ENCODE results near the gene ABCG1. TPM values are rescaled to one million over a fixed set of nuclear protein-coding genes. Genes with fewer than 3 reads are reported as not detected.

ABCG1 gene
- polyA plus RNA-seq, 2 of the 4 experiments (the other 2 are of a cell fraction): 2.3 to 5.1 TPM

DNA sequence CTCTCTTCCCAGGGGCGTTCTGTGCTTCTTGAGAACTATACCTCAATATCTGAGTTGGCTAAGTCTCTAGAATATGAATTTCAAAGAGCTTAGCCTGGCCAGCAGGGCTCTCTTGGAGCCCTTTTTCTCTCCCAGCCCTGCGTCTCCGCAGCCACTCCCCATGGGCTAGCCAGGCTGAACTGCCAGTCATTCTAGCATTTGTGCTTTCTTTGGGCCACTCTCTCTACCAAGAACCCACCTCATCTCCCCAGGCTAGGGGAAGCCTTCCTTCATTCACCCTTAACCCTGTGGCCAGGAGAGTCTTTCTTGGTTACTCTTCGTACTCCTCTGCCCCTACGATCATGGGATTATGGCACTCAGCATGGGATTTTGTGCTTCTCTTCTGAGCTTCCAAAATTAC, 18.2 kb downstream of the ABCG1 start:
- POLR2A ChIA-PET: no interaction called here

DNA sequence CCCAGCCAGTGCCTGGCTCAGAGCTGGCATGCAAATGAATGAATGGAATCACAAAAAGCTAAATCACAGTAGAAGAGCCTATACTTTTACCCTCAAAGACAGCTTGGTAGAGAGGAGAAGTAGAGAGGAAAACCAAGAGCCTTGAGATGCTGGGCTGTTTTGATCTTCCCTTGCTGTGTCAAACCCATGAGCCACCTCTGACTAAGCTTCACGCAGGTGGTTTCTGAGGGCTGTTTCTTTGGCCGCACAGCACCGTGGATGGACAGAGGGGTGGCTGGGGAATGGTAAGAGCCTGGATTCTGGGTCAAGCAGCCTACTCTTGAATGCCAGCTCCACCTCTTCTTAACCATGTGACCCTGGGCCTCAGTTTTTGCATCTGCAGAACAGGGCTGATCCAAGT, 18.6 kb downstream of the ABCG1 start:
- FAIRE-seq (no peak), ATAC-seq (no peak), DNase-seq (ENCODE audit: low read depth in 1 of 2, low spot score in 1 of 2) (no peak)
- H3K4me1 ChIP-seq: peaks cover 22% of the 10 kb centered on the region
- 89% methylated on average over 3 of the region's 3 CpGs for WGBS (ENCODE audit: missing lambda C conversion rate)
- ChIA-PET CTCF (interaction anchor here (1.1 to 3.3 kb wide), 5 partner anchors 21 to 144 kb away, joined by 3 to 12 read pairs (median 4); no protein-coding TSS in a partner anchor), POLR2A (no interaction called here)
- no peak overlapping the region for H3K4me2 ChIP-seq
- H3K27ac ChIP-seq: no peak overlapping the region
- no peaks in the 10 kb centered on the region for H3K9me3 ChIP-seq
- no peak overlapping the region for H3K4me3 ChIP-seq
- TF ChIP-seq ZNF302 (CRISPR knock-in tag; IDR thresholded peaks at IDR 0.05) (no peak), EHF (CRISPR knock-in tag; IDR thresholded peaks at IDR 0.05) (no peak), KDM5A (IDR thresholded peaks at IDR 0.05) (no peak), RFX5 (IDR thresholded peaks at IDR 0.05) (no peak)
- TF ChIP-seq, protein P1, sequence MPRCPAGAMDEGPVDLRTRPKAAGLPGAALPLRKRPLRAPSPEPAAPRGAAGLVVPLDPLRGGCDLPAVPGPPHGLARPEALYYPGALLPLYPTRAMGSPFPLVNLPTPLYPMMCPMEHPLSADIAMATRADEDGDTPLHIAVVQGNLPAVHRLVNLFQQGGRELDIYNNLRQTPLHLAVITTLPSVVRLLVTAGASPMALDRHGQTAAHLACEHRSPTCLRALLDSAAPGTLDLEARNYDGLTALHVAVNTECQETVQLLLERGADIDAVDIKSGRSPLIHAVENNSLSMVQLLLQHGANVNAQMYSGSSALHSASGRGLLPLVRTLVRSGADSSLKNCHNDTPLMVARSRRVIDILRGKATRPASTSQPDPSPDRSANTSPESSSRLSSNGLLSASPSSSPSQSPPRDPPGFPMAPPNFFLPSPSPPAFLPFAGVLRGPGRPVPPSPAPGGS (IDR thresholded peaks at IDR 0.05): no peak

More for the DNA sequence above, 18.2 kb downstream of the ABCG1 start:
- no peak overlapping the region for H3K4me3 ChIP-seq
- H3K4me1 ChIP-seq: peaks cover 22% of the 10 kb centered on the region
- CTCF ChIA-PET: interaction anchor here (1.6 to 3.3 kb wide), 4 partner anchors 22 to 144 kb away, joined by 3 to 12 read pairs (median 6); no protein-coding TSS in a partner anchor
- no peak overlapping the region for H3K4me2 ChIP-seq
- no peak for DNase-seq (ENCODE audit: low read depth in 1 of 2, low spot score in 1 of 2)
- H3K27ac ChIP-seq: no peak overlapping the region
- FAIRE-seq: no peak
- ATAC-seq: no peak
- 83% methylated on average over 5 of the region's 5 CpGs for WGBS (ENCODE audit: missing lambda C conversion rate)
- no peaks in the 10 kb centered on the region for H3K9me3 ChIP-seq
- TF ChIP-seq, protein P2, sequence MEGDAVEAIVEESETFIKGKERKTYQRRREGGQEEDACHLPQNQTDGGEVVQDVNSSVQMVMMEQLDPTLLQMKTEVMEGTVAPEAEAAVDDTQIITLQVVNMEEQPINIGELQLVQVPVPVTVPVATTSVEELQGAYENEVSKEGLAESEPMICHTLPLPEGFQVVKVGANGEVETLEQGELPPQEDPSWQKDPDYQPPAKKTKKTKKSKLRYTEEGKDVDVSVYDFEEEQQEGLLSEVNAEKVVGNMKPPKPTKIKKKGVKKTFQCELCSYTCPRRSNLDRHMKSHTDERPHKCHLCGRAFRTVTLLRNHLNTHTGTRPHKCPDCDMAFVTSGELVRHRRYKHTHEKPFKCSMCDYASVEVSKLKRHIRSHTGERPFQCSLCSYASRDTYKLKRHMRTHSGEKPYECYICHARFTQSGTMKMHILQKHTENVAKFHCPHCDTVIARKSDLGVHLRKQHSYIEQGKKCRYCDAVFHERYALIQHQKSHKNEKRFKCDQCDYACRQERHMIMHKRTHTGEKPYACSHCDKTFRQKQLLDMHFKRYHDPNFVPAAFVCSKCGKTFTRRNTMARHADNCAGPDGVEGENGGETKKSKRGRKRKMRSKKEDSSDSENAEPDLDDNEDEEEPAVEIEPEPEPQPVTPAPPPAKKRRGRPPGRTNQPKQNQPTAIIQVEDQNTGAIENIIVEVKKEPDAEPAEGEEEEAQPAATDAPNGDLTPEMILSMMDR (IDR thresholded peaks at IDR 0.05): no peak
- TF ChIP-seq KDM5A (IDR thresholded peaks at IDR 0.05) (no peak), NPAS2 (CRISPR knock-in tag; IDR thresholded peaks at IDR 0.05; ENCODE audit: borderline replicate concordance) (no peak)
- TF ChIP-seq, protein P3, sequence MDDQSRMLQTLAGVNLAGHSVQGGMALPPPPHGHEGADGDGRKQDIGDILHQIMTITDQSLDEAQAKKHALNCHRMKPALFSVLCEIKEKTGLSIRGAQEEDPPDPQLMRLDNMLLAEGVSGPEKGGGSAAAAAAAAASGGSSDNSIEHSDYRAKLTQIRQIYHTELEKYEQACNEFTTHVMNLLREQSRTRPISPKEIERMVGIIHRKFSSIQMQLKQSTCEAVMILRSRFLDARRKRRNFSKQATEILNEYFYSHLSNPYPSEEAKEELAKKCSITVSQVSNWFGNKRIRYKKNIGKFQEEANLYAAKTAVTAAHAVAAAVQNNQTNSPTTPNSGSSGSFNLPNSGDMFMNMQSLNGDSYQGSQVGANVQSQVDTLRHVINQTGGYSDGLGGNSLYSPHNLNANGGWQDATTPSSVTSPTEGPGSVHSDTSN (IDR thresholded peaks at IDR 0.05): no peak
- TF ChIP-seq, protein P4, sequence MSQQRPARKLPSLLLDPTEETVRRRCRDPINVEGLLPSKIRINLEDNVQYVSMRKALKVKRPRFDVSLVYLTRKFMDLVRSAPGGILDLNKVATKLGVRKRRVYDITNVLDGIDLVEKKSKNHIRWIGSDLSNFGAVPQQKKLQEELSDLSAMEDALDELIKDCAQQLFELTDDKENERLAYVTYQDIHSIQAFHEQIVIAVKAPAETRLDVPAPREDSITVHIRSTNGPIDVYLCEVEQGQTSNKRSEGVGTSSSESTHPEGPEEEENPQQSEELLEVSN (IDR thresholded peaks at IDR 0.05; ENCODE audit: borderline replicate concordance, low read depth): no peak

DNA sequence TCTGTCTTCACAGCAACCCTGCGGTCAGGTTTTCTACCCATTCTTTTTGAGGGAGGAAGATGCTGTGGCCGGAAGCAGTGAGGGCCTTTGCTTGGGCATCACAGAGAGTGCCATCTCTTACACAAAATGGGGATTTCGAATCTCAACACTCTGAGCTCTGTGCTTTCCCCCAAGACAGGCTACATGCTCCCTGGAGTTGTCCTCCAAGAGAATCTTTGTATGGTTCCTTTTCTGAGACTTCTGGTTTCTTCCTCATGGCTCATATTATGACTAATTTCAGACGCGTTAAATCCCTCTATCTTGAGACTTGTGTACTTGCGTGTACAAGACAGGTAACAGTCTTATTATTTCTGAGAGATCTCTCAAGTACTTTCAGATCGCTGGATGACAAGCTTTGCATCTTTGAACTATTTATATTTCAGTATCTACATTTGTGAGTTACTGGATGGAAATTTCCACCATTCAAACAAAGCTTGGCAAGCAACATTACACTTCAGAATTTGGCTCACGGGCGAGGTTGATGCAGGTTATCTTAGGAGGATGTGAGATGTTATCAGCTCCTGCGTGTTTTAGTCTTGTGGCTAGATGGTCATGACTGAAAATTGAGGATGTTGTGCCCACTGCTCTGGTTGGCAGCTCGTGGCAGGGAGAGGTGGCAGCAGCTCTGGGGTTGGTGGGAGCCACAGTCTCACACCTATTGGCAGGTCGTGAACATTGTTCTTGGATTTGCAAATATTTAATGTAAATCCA, 19.4 kb downstream of the ABCG1 start:
- CTCF ChIA-PET: interaction anchor here (0.9 to 3.3 kb wide), 9 partner anchors 9 to 143 kb away, joined by 3 to 12 read pairs (median 3); no protein-coding TSS in a partner anchor
- POLR2A ChIA-PET: interaction anchor here (0.7 kb wide), 1 partner anchor 47 kb away, joined by 3 read pairs; no protein-coding TSS in a partner anchor
- Histone ChIP-seq H3K9me3 (no peaks in the 10 kb centered on the region), H3K27ac (no peak overlapping the region), H3K4me1 (peaks cover 16% of the 10 kb centered on the region), H3K4me3 (no peak overlapping the region), H3K4me2 (no peak overlapping the region)
- FAIRE-seq: no peak
- 72% methylated on average over 12 of the region's 12 CpGs for WGBS (ENCODE audit: missing lambda C conversion rate)
- no peak for ATAC-seq
- DNase-seq (ENCODE audit: low read depth in 1 of 2, low spot score in 1 of 2): no peak
- TF ChIP-seq HOXB5 (CRISPR knock-in tag; IDR thresholded peaks at IDR 0.05): no peak
- TF ChIP-seq, protein P5, sequence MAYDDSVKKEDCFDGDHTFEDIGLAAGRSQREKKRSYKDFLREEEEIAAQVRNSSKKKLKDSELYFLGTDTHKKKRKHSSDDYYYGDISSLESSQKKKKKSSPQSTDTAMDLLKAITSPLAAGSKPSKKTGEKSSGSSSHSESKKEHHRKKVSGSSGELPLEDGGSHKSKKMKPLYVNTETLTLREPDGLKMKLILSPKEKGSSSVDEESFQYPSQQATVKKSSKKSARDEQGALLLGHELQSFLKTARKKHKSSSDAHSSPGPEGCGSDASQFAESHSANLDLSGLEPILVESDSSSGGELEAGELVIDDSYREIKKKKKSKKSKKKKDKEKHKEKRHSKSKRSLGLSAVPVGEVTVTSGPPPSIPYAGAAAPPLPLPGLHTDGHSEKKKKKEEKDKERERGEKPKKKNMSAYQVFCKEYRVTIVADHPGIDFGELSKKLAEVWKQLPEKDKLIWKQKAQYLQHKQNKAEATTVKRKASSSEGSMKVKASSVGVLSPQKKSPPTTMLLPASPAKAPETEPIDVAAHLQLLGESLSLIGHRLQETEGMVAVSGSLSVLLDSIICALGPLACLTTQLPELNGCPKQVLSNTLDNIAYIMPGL (CRISPR knock-in tag; IDR thresholded peaks at IDR 0.05; ENCODE audit: borderline replicate concordance): no peak
- no peak for TF ChIP-seq CHD2 (IDR thresholded peaks at IDR 0.05; ENCODE audit: low read length, partially characterized antibody)
- TF ChIP-seq MAZ (IDR thresholded peaks at IDR 0.05; ENCODE audit: borderline replicate concordance, low read depth, low read length): no peak
- TF ChIP-seq TFCP2L1 (CRISPR knock-in tag; IDR thresholded peaks at IDR 0.05): no peak
- TF ChIP-seq ZC3H11A (IDR thresholded peaks at IDR 0.05): no peak
- TF ChIP-seq, protein P3 (IDR thresholded peaks at IDR 0.05): no peak
- TF ChIP-seq SREBF2 (IDR thresholded peaks at IDR 0.05): no peak
- no peak for TF ChIP-seq CBX8 (IDR thresholded peaks at IDR 0.05)
- no peak for TF ChIP-seq CEBPB (IDR thresholded peaks at IDR 0.05)
- no peak for TF ChIP-seq KDM5A (IDR thresholded peaks at IDR 0.05)
- TF ChIP-seq, protein P6, sequence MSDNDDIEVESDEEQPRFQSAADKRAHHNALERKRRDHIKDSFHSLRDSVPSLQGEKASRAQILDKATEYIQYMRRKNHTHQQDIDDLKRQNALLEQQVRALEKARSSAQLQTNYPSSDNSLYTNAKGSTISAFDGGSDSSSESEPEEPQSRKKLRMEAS (IDR thresholded peaks at IDR 0.05): no peak
- no peak for TF ChIP-seq MAFK (IDR thresholded peaks at IDR 0.05; ENCODE audit: partially characterized antibody)
- TF ChIP-seq SMC3 (IDR thresholded peaks at IDR 0.05): no peak
- TF ChIP-seq RAD21 (conservative IDR thresholded peaks at IDR 0.05 in 1 of 2, IDR thresholded peaks at IDR 0.05 in 1 of 2): no peak
- TF ChIP-seq, protein P7, sequence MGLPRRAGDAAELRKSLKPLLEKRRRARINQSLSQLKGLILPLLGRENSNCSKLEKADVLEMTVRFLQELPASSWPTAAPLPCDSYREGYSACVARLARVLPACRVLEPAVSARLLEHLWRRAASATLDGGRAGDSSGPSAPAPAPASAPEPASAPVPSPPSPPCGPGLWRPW (IDR thresholded peaks at IDR 0.05): no peak
